NCI-H82 treated with DMSO at 0.1 percent for 48 hours (cell line): ENCODE results near the gene FUCA2.
A peak's percentile ranks its signal among the peaks of the same experiment; 100 is the strongest.
"Not testable (repeated sequence)": the region's sequence is repeated elsewhere in the genome, so short reads cannot be mapped to it uniquely, and the experiment has no call there.

Experiments used
- DNase-seq: peaks from one replicate; lab custom pipeline; 2025; ENCODE audit not compliant: unreplicated experiment; lab: John Stamatoyannopoulos, UW

The FUCA2 gene

DNA sequence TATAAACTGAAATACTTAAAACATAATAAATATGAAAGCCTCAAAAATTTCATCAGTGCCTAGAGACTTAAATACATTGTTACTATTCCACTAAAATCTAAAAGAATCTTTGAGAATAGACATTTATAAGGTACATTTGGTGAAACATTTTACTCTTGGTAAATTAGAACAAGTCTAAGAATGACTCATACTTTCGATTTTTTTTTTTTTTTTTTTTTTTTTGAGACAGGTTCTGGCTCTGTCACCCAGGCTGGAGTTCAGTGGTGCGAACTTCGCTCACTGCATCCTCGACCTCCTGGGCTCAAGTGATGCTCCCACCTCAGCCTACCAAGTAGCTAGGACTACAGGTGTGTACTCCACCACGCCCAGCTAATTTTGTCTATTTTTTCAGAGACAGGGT, 6.4 kb downstream of the FUCA2 start:
- no peak for DNase-seq

DNA sequence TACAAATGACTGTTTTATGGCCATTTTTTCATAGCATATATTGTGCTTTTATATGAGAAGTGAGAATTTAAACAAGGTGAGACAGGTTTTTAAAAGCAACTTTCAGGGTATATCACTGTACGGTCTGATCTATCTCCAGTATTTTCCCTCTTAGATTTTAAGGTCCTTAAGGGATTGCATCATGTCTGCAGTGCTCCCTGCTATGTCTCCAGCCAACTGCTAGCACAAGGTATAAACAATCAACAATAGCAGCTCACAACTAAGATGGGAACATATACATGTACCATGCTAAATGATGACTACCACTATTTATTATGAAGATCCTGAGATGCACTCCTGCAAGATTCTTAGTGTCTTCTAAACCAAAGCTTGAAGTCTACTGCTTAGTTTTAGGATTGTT, 7.2 kb downstream of the FUCA2 start:
- no peak for DNase-seq

GRCh38 chr6:143501851-143502250, 9.7 kb downstream of the FUCA2 start:
- no peak for DNase-seq

GRCh38 chr6:143498428-143498827, 13.1 kb downstream of the FUCA2 start:
- DNase-seq, result no peak

DNA sequence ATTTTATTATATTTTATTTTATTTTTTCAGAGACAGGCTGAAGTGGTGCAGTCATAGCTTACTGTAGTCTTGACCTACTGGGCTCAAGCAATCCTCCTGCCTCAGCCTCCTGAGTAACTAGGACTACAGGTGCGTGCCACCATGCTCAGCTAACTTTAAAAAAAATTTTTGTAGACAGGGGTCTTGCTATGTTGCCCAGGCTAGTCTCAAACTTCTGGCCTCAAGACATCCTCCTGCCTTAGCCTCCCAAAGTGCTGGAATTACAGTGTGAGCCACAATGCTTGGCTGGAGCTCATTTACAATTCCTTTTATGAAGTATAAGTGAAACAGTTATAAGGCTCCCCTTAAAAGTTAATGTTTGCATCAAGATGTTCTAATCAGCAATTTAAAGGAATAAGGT, 14.5 kb downstream of the FUCA2 start:
- no peak for DNase-seq

GRCh38 chr6:143490775-143491174, 20.7 kb downstream of the FUCA2 start:
- DNase-seq, result no peak

GRCh38 chr6:143490244-143490643, 21.3 kb downstream of the FUCA2 start:
- DNase-seq, result no peak

DNA sequence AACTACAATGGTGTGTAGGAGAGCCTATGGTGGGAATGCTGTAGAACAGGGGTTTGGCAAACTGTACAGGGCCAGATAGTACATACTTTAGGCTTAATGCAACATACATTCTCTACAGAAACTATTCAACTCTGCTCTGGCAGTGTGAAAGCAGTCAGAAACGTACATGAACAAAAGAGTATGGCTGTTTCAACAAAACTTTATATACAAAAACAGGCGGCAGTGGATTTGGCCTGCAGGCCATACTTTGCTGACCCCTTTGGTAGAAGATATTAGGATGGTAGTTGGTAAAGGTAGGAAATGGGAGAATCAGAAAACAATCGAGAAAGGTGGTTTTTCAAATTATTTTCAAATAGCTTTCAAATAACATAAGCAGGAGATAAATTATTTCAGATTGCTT, 24.8 kb downstream of the FUCA2 start:
- DNase-seq, result no peak

DNA sequence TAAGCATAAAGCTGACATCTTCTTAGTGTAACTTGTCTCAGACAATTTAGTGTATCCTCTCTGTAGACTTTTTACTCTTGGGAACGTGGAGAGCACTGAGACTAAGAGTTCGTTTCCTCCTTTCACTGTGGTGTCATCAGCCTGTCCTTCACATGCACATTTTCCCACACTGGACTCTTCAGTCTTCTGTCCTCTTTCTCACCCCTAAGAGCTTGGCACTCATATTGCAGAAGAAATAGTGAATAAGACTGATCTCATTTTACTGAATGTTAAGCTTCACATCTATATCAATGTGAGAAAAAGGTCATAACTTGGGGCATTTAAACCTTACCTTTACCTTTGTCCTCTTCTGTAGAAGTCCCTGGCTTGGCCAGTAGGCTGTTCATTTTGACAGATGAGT, 25.6 kb downstream of the FUCA2 start:
- DNase-seq, result no peak

DNA sequence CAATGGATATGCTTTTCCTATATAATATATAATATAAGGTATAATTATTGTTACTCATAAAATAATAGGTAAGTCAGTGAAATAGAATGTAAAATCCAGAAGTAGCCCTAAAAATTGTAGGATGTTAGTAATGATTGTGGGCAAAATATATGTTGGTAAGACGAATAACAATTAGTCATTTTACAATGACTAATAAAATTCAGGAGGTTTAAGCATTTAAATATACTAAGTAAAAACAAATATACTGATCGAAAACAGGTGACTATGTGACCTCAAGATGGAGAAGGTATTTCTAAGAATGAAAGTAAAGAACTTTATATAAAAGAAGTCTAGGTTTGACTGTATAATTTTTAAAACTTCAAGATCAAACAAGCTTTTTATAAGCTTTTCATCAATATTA, 28.9 kb downstream of the FUCA2 start:
- no peak for DNase-seq

GRCh38 chr6:143478479-143479062, 32.9 kb downstream of the FUCA2 start:
- no peak for DNase-seq

- DNase-seq, result no peak
Observed at GRCh38 chr6:143476545-143476944, 35.0 kb downstream of the FUCA2 start.

DNA sequence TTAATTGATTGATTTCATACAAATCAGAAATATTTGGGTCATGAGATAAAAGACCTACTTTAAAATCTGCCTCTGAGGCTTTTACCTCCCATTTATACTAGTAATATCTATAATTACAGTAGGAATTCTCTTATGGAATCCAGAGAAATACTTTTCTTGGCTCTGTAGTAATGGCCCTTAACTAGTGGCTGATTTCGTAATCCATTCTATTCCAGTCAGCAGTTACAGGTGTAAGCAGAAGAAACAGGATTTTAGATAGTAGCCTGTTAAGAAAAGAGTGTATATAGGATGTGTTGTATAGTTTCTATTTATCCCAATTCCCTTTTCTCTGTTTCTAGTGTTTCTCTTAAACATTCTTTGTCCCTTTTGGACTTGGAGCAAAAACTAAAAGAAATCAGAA, 39.7 kb downstream of the FUCA2 start:
- DNase-seq, result no peak

DNA sequence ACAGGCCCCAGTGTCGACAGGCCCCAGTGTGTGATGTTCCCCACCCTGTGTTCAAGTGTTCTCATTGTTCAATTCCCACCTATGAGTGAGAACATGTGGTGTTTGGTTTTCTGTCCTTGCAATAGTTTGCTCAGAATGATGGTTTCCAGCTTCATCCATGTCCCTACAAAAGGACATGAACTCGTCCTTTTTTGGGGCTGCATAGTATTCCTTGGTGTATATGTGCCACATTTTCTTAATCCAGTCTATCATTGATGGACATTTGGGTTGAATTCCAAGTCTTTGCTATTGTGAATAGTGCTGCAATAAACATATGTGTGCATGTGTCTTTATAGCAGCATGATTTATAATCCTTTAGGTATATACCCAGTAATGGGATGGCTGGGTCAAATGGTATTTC, 42.7 kb downstream of the FUCA2 start:
- not testable (repeated sequence) for DNase-seq

DNA sequence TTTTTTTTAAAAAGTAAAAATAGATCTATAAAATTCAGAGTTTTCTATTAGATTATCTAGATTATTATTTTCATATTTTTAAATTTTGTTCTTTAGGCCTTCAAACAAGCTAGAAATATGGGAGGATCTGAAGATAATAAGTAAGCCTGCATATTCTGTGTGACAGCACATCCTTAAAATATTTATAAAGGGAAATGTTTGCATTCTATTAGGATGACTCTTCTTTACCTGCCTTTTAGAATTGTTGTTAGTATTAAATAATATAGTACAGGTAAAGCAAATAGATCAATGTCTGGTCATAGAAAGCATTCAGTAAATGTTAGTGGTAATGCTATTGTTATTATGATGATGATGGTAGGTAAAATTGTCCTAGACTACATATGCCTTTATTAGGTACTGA, 43.5 kb downstream of the FUCA2 start:
- DNase-seq, result no peak

- no peak for DNase-seq
Observed at GRCh38 chr6:143465546-143465945, 46.0 kb downstream of the FUCA2 start.

- no peak for DNase-seq
Observed at GRCh38 chr6:143457563-143458359, 53.8 kb downstream of the FUCA2 start.

- no peak for DNase-seq
Observed at GRCh38 chr6:143451531-143451930, 60.0 kb downstream of the FUCA2 start.

DNA sequence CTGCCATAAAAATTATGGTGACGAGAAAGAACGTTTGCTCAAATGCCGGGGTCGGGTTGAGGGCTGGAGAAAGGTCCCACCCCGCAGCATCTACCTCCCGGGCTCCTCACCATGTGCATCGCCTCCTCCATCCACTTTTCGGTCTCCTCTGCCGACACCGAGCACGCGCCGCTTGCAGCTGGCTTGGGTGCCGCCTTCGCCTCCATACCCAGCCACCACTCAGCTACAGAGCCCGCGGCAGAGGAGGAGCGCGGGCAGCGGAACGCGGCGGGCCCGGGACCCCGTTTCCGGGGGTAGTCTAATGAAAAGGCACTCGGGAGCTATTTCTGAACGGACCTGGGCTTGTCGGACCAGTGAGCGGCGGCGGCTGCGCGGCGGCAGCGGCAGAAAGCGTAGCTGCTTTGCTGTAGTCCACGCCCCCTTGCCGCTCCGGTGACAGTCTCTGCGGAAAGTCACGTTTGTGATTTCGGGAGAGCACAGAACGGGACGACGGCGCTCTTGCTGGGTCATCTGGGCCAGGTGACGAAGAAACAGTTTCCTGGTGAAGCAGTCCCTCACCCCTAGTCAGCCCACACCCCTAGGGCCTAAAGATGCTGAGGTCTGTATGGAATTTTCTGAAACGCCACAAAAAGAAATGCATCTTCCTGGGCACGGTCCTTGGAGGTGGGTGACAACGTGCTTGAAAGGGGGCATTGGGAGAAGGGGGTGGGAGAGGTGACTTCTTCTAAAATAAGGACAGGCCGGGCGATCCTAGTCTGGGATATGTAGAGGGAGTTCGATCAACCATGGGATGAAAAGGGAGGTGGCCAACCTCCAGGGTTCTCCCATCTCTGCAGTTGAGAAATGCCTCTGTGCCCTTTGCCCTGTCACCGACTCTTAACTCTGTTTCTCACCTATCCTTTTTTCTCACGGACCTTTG, 60.8 kb downstream of the FUCA2 start, which contains the start of the genes ADAT2 and PEX3:
ADAT2 (minus strand) TSS at position 243 of the 919 bp plus-strand sequence; CDS start at position 206, 37 bp downstream.
PEX3 (plus strand) TSS at position 353 of the 919 bp plus-strand sequence; CDS start at position 591, 238 bp downstream.
- peak; percentile 81 for DNase-seq

DNA sequence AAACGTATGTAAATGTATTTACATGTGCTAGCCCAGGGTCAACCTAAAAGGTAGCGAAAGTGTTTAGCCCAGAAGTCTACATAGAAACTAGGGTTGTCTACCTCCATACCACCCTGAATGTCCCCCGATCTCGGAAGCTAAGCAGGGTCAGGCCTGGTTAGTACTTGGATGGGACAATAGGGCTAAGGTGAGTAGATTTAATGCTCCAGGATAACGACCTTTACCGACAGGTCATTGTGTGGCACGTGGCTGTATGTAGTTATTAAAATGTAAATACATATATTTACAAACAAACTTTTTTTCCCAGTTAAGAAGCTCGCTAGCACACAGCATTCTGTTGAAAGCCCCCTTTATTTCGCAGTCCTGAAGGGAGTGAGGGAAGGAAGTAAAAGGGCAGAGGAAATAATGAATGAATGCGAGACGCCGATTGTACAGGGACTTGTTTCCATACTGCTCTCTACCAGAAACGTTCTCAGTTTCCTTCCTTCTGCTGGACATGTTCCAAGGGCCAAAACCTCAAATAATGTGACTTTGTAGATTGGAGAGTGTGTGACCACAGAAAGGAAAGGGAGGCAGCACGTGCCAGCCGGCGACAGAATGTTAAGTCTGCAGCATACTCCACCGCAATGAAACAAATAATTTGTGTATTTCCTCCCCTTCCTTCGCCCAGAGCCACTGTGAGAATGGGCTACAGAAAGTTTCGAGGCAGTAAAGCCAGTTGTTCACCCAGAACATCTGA, 61.6 kb downstream of the FUCA2 start:
- DNase-seq, result peak; percentile 42
